Colonic mucosa (tissue), 4 donors: ENCODE data around the gene SEPTIN5. TPM values are rescaled to one million over a fixed set of nuclear protein-coding genes. Genes with fewer than 3 reads are reported as not detected.
A peak's percentile ranks its signal among the peaks of the same experiment; 100 is the strongest.

ENCODE experiments used
- DNase-seq: peaks from one replicate; pipeline ENCODE4 v3.0.0-alpha.2; 2020
- H3K27ac ChIP-seq: fragments of 200-600 bp; one replicate; pipeline ENCODE4 v1.8.0; 2021
- H3K27me3 ChIP-seq: fragments of 200-600 bp; one replicate; pipeline ENCODE4 v1.8.0; 2021
- H3K36me3 ChIP-seq: fragments of 200-600 bp; one replicate; pipeline ENCODE4 v1.8.0; 2021
- H3K4me1 ChIP-seq: fragments of 200-600 bp; one replicate; pipeline ENCODE4 v1.8.0; 2021; ENCODE audit warnings: mild to moderate bottlenecking
- H3K4me3 ChIP-seq: fragments of 200-600 bp; one replicate; pipeline ENCODE4 v1.8.0; 2021
- H3K9ac ChIP-seq, 2 donors: one replicate each; pipeline ENCODE4 v1.7.0; 2013; ENCODE audit warnings: control low read depth in 2 of 2, low read depth in 2 of 2, low read length in 2 of 2
- H3K9me3 ChIP-seq: fragments of 200-600 bp; one replicate; pipeline ENCODE4 v1.8.0; 2021
- intact Hi-C: fragments of 100-400 bp; cut with DNase I; formaldehyde crosslinking; loops from one replicate; pipeline ENCODE4 v1.14.1; 2022
- total RNA-seq, 2 donors: library from RNA; stranded (reverse); fragmentation: NEBNext Ultra II Directional in 1 of 2; extraction: Animal tissue kit (Norgen Biotek cat#: 25700) in 1 of 2; gene quantifications; one replicate each; pipeline ENCODE4 v1.2.1, GENCODE V29; 2021
- TF ChIP-seq, protein P1 (sequence below): fragments of 200-600 bp; IDR thresholded peaks from one replicate; pipeline ENCODE4 v1.8.0; 2022; ENCODE audit warnings: antibody characterized with exemption, mild to moderate bottlenecking
- donor health status: healthy.
- donor health status: DM: no; HTN: no; CAD: no.
- donor health status: DM: no; HTN: no; CAD: no.

The SEPTIN5 gene
- total RNA-seq, 2 donors from 2014 or later: 2.2 to 2.5 TPM

DNA sequence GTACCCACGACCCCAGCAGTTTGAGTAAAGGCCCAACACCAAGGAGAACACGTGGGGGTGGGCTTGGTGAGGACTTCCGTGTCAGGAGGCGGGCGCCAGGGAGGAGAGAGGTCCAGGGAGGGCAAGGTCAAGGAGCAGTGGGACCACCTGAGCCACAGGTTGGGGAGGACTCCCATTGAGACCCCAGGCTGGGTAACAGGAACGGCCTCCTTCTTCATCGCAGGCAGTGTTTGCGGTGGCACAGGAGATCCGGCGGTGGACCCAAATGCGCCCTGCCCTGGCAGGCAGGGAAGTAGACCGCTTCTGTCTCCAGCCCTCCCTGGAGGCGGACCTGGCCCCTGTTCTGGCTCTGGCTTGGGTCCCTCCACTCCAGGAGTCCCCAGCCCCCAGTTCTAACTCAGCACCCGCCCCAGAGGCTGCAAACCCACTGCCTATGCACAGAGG is 40.4 kb downstream of the SEPTIN5 start:
- H3K36me3 ChIP-seq: no peaks in the 10 kb centered on the region
- intact Hi-C loops: no loop called here
- peaks cover 3% of the 10 kb centered on the region for H3K4me1 ChIP-seq
- H3K4me3 ChIP-seq: no peak overlapping the region
- TF ChIP-seq, protein P1, sequence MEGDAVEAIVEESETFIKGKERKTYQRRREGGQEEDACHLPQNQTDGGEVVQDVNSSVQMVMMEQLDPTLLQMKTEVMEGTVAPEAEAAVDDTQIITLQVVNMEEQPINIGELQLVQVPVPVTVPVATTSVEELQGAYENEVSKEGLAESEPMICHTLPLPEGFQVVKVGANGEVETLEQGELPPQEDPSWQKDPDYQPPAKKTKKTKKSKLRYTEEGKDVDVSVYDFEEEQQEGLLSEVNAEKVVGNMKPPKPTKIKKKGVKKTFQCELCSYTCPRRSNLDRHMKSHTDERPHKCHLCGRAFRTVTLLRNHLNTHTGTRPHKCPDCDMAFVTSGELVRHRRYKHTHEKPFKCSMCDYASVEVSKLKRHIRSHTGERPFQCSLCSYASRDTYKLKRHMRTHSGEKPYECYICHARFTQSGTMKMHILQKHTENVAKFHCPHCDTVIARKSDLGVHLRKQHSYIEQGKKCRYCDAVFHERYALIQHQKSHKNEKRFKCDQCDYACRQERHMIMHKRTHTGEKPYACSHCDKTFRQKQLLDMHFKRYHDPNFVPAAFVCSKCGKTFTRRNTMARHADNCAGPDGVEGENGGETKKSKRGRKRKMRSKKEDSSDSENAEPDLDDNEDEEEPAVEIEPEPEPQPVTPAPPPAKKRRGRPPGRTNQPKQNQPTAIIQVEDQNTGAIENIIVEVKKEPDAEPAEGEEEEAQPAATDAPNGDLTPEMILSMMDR: no peak
- H3K27ac ChIP-seq: no peak overlapping the region
- H3K9me3 ChIP-seq: no peaks in the 10 kb centered on the region
- no peak for DNase-seq
- peaks cover 67% of the 10 kb centered on the region for H3K27me3 ChIP-seq
- H3K9ac ChIP-seq: no peak overlapping the region

DNA sequence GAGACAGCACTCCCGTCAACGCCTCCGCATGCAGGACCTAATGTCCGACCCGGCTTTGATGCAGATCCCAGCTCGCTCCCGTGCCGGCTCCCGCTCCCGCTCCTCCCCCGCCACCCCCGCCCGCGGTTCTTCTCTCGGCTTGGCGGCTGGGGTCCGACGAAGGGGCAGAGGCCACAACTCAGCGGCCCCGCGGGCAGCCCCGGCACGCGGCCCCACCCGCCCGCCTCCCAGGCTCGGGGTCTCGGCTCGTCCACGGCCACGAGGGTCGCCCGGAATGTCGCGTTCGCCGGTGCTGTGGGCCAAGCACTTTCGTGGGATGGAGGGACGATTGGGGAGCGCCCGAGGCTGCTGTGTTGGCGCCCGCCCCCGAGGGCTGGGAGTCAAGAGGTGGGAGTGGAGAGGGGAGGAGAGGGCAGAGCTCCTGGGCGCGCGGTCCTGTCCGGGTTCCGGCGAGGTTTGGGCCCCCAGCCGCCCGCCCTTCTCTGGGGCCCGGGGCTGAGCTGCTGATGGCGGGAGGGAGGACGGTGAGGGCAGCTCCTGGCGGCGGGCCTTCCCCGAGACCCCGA is 40.9 kb downstream of the SEPTIN5 start:
- no peak for DNase-seq
- Histone ChIP-seq H3K9me3 (no peaks in the 10 kb centered on the region), H3K4me1 (peaks cover 3% of the 10 kb centered on the region), H3K36me3 (no peaks in the 10 kb centered on the region), H3K27ac (no peak overlapping the region), H3K27me3 (peaks cover 72% of the 10 kb centered on the region), H3K4me3 (no peak overlapping the region), H3K9ac (no peak overlapping the region)
- intact Hi-C loops: no loop called here
- TF ChIP-seq, protein P1: no peak

DNA sequence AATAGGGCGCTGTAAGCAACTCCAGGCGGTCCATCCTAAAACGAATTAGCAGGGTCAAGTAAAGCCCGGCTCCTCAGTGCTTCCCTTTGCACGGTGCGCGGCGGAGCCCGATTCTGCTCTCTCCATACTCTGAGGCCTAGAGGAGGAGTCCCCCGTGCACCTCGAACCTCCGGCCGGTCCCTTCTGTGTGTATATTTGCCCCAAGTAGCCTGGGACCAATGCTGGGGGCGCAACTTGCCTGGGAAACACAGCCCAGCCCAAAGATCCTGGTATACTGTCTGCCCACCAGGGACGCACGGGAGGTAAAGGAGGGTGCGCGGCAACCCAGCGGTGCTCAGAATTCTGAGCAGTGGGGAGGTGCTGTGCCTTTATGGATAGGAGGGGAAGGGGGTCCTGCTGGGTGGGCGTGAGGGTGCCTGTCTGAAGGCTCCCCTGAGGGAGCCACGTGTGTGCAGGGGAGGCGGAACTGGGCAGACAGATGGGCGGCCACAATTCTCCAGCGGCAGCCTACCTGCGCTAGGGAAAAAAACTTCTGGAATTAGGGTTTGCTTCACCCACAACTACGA is 41.5 kb downstream of the SEPTIN5 start:
- Histone ChIP-seq H3K4me1 (peaks cover 3% of the 10 kb centered on the region), H3K27ac (no peak overlapping the region), H3K27me3 (peaks cover 72% of the 10 kb centered on the region), H3K4me3 (no peak overlapping the region), H3K9me3 (no peaks in the 10 kb centered on the region), H3K36me3 (no peaks in the 10 kb centered on the region), H3K9ac (no peak overlapping the region)
- TF ChIP-seq, protein P1: no peak
- DNase-seq: no peak
- intact Hi-C loops: no loop called here

DNA sequence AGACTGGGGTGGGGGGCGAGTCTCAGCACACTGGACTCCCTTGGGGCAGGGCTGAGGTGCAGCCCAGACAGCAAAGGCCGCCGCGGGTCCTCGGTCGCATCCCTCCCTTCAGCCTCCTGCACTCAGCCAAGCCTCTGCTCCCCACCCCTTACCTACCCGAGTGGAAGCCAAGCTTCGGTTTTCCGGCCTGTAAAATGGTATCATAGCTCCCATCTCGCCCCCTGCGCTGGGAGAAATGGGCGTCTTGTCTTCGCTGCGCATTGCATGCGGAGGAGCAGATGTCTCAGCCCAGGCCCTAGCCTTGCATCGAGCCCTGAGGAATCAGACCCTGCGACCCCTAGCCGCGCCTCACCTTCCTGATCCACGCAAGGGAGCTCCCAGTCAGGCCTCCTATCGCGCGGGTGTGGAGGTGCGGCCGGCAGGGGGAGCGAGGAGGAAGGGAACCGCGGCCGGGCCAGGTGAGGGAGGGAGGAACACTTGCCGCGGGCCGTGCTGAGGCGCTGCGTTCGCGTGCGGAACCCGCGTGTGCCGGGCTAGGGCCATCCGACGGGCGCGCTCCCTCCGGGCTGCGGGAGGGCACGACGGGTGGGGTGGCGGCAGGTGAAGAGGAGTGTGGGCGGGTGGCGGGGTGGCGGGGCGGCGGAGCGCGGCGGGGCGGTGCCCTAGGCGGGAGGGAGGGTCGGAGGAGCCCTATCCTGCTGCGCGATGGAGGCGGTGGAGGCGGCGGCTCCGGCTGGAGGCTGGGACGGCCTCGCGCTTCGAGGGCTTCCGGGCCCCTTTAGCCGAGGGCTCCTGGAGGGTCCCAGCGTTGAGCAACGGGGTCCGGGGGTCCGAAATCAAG is 42.2 kb downstream of the SEPTIN5 start:
- H3K9ac ChIP-seq: no peak overlapping the region
- no peak overlapping the region for H3K27ac ChIP-seq
- H3K9me3 ChIP-seq: no peaks in the 10 kb centered on the region
- no peaks in the 10 kb centered on the region for H3K36me3 ChIP-seq
- peak; percentile 49 for DNase-seq
- intact Hi-C loops: no loop called here
- TF ChIP-seq, protein P1: peak; percentile 46
- H3K4me1 ChIP-seq: peaks cover 3% of the 10 kb centered on the region
- H3K4me3 ChIP-seq: peak overlapping the region; percentile 8
- H3K27me3 ChIP-seq: peaks cover 77% of the 10 kb centered on the region

DNA sequence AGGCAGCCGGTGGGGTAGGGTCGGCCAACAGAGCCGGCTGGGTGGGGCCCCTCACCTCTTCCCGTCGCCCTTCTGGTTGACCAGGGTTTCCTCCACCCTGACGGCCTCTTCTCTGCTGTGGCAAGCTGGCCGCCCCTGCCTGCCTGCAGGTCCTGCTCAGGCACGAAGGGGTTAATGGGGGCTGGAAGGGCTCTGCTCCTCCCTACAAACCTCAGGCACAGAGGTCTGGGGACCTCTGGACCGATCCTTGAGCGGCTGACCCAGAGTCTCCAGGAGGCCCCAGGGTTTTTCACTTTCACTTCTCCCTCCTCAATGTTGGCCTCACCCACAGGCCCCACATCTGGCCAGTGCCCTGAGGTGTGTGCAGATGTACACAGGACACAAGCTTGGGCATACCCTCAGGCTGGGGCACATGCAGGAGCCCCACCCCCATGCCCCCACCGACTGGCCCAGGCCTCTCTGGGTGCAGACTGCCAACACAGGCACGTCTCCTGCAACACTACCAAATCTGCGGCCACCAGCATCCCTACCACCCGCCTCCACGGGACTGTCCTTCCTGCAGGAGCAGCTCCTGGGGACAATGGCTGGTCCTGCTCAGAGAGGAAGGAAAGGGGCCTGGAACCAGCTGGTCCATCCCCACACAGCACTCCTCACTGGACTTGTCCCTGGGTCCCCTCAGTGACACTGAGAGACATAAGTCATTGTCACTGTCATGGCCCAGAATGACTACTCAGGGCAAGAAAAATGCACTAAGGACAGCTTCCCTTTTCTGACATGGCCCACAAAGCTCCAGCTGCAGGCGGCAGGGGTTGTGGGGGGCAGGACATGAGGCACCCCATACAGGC is 43.1 kb downstream of the SEPTIN5 start:
- Histone ChIP-seq H3K9ac (no peak overlapping the region), H3K27ac (no peak overlapping the region), H3K27me3 (peaks cover 86% of the 10 kb centered on the region), H3K4me3 (peak overlapping the region; percentile 8), H3K36me3 (no peaks in the 10 kb centered on the region), H3K9me3 (no peaks in the 10 kb centered on the region), H3K4me1 (peaks cover 3% of the 10 kb centered on the region)
- intact Hi-C loops: no loop called here
- TF ChIP-seq, protein P1: no peak
- DNase-seq: no peak
